Activated CD4-positive, alpha-beta T cell treated with anti-CD3 and anti-CD28 coated beads, Interleukin-2, amount 10 ng/mL, durations not matched to agents 7 days and 5 days (primary cell): ENCODE results near the gene PRRG3. TPM values are rescaled to one million over a fixed set of nuclear protein-coding genes. Genes with fewer than 3 reads are reported as not detected.

ENCODE experiments used
- CTCF ChIA-PET: fragments of 350-600 bp; sonication (Branson Sonifier 250); formaldehyde crosslinking; loops from one replicate; lab custom pipeline; 2021; ENCODE audit warnings: antibody characterized with exemption; lab: Charles Lee
- POLR2A ChIA-PET: fragments of 350-600 bp; sonication (Branson Sonifier 250); formaldehyde crosslinking; loops from one replicate; lab custom pipeline; 2021; ENCODE audit warnings: antibody characterized with exemption; lab: Charles Lee
- DNase-seq: peaks from one replicate; pipeline ENCODE4 v3.0.0-alpha.2; 2020
- H3K27ac Mint-ChIP-seq: one replicate; pipeline ENCODE4 v1.8.0; 2021; ENCODE audit warnings: mild to moderate bottlenecking, moderate library complexity, mixed read lengths
- H3K27me3 Mint-ChIP-seq: one replicate; pipeline ENCODE4 v1.8.0; 2021; ENCODE audit warnings: mixed read lengths
- H3K36me3 Mint-ChIP-seq: one replicate; pipeline ENCODE4 v1.8.0; 2021; ENCODE audit warnings: low read depth, mixed read lengths
- H3K4me1 Mint-ChIP-seq: one replicate; pipeline ENCODE4 v1.8.0; 2021; ENCODE audit warnings: mixed read lengths
- H3K4me3 Mint-ChIP-seq: one replicate; pipeline ENCODE4 v1.8.0; 2021; ENCODE audit warnings: mild to moderate bottlenecking, moderate library complexity, mixed read lengths
- H3K9me3 Mint-ChIP-seq: one replicate; pipeline ENCODE4 v1.8.0; 2021; ENCODE audit warnings: mixed read lengths
- total RNA-seq, 2 experiments: library from RNA; stranded (reverse); gene quantifications; one replicate each; pipeline ENCODE4 v1.2.3, GENCODE V29; 2021

Gene PRRG3
- total RNA-seq, 2 experiments from 2014 or later = not detected

GRCh38 chrX:151698485-151698884 lies 3.2 kb downstream of the PRRG3 start:
- no peak for DNase-seq
- ChIA-PET CTCF (interaction anchor here (0.7 kb wide), 1 partner anchor 12 kb away, joined by 3 read pairs; no protein-coding TSS in a partner anchor), POLR2A (no interaction called here)
- Mint-ChIP-seq H3K9me3 (no peaks in the 10 kb centered on the region), H3K36me3 (no peaks in the 10 kb centered on the region), H3K27me3 (peaks cover 14% of the 10 kb centered on the region), H3K27ac (no peak overlapping the region), H3K4me1 (no peaks in the 10 kb centered on the region), H3K4me3 (no peak overlapping the region)

GRCh38 chrX:151699746-151700145 lies 4.5 kb downstream of the PRRG3 start:
- H3K4me3 Mint-ChIP-seq = no peak overlapping the region
- H3K27ac Mint-ChIP-seq = no peak overlapping the region
- peaks cover 11% of the 10 kb centered on the region for H3K27me3 Mint-ChIP-seq
- H3K9me3 Mint-ChIP-seq = no peaks in the 10 kb centered on the region
- ChIA-PET POLR2A (no interaction called here), CTCF (no interaction called here)
- no peak for DNase-seq
- no peaks in the 10 kb centered on the region for H3K36me3 Mint-ChIP-seq
- no peaks in the 10 kb centered on the region for H3K4me1 Mint-ChIP-seq

- DNase-seq = no peak
- CTCF ChIA-PET = no interaction called here
- Mint-ChIP-seq H3K27me3 (peaks cover 10% of the 10 kb centered on the region), H3K4me3 (no peak overlapping the region), H3K4me1 (no peaks in the 10 kb centered on the region), H3K9me3 (no peaks in the 10 kb centered on the region), H3K36me3 (no peaks in the 10 kb centered on the region), H3K27ac (no peak overlapping the region)
- POLR2A ChIA-PET = no interaction called here
These were observed 5.3 kb downstream of the PRRG3 start for GRCh38 chrX:151700581-151700980.

GRCh38 chrX:151701071-151701470 lies 5.8 kb downstream of the PRRG3 start:
- peaks cover 7% of the 10 kb centered on the region for H3K27me3 Mint-ChIP-seq
- no peaks in the 10 kb centered on the region for H3K9me3 Mint-ChIP-seq
- no peak overlapping the region for H3K4me3 Mint-ChIP-seq
- ChIA-PET CTCF (no interaction called here), POLR2A (no interaction called here)
- no peak for DNase-seq
- no peak overlapping the region for H3K27ac Mint-ChIP-seq
- H3K4me1 Mint-ChIP-seq = no peaks in the 10 kb centered on the region
- no peaks in the 10 kb centered on the region for H3K36me3 Mint-ChIP-seq

- Mint-ChIP-seq H3K36me3 (no peaks in the 10 kb centered on the region), H3K27ac (no peak overlapping the region), H3K9me3 (no peaks in the 10 kb centered on the region), H3K27me3 (peaks cover 2% of the 10 kb centered on the region), H3K4me1 (no peaks in the 10 kb centered on the region), H3K4me3 (no peak overlapping the region)
- POLR2A ChIA-PET = no interaction called here
- no peak for DNase-seq
- CTCF ChIA-PET = no interaction called here
These were observed 6.3 kb downstream of the PRRG3 start for GRCh38 chrX:151701531-151701930.

- H3K27me3 Mint-ChIP-seq = no peaks in the 10 kb centered on the region
These were observed 6.9 kb downstream of the PRRG3 start for GRCh38 chrX:151702026-151702714.

GRCh38 chrX:151702741-151703340 lies 7.6 kb downstream of the PRRG3 start:
- no peaks in the 10 kb centered on the region for H3K27me3 Mint-ChIP-seq
- no peaks in the 10 kb centered on the region for H3K36me3 Mint-ChIP-seq
- ChIA-PET POLR2A (no interaction called here), CTCF (interaction anchor here (0.6 kb wide), 1 partner anchor 1310 kb away, joined by 3 read pairs; no protein-coding TSS in a partner anchor)
- no peak for DNase-seq
- H3K9me3 Mint-ChIP-seq = no peaks in the 10 kb centered on the region
- H3K4me3 Mint-ChIP-seq = no peak overlapping the region
- no peak overlapping the region for H3K27ac Mint-ChIP-seq
- H3K4me1 Mint-ChIP-seq = no peaks in the 10 kb centered on the region

More at GRCh38 chrX:151702026-151702714, 6.9 kb downstream of the PRRG3 start:
- Mint-ChIP-seq H3K27ac (no peak overlapping the region), H3K36me3 (no peaks in the 10 kb centered on the region), H3K9me3 (no peaks in the 10 kb centered on the region), H3K4me1 (no peaks in the 10 kb centered on the region), H3K4me3 (no peak overlapping the region)
- ChIA-PET CTCF (no interaction called here), POLR2A (no interaction called here)
- no peak for DNase-seq

GRCh38 chrX:151703487-151703886 lies 8.2 kb downstream of the PRRG3 start:
- ChIA-PET CTCF (interaction anchor here (0.6 kb wide), 1 partner anchor 1310 kb away, joined by 3 read pairs; no protein-coding TSS in a partner anchor), POLR2A (no interaction called here)
- Mint-ChIP-seq H3K27me3 (no peaks in the 10 kb centered on the region), H3K9me3 (no peaks in the 10 kb centered on the region), H3K4me1 (no peaks in the 10 kb centered on the region), H3K4me3 (no peak overlapping the region), H3K27ac (no peak overlapping the region), H3K36me3 (no peaks in the 10 kb centered on the region)
- DNase-seq = no peak

- POLR2A ChIA-PET = no interaction called here
- no peaks in the 10 kb centered on the region for H3K4me1 Mint-ChIP-seq
- H3K27ac Mint-ChIP-seq = no peak overlapping the region
- H3K27me3 Mint-ChIP-seq = no peaks in the 10 kb centered on the region
- no peaks in the 10 kb centered on the region for H3K36me3 Mint-ChIP-seq
- no peaks in the 10 kb centered on the region for H3K9me3 Mint-ChIP-seq
- CTCF ChIA-PET = no interaction called here
- no peak overlapping the region for H3K4me3 Mint-ChIP-seq
- no peak for DNase-seq
These were observed 8.9 kb downstream of the PRRG3 start for GRCh38 chrX:151704041-151704663.

GRCh38 chrX:151708821-151709220 lies 13.6 kb downstream of the PRRG3 start:
- ChIA-PET CTCF (no interaction called here), POLR2A (no interaction called here)
- no peak for DNase-seq
- H3K4me3 Mint-ChIP-seq = no peak overlapping the region
- H3K4me1 Mint-ChIP-seq = no peaks in the 10 kb centered on the region
- H3K9me3 Mint-ChIP-seq = no peaks in the 10 kb centered on the region
- H3K27ac Mint-ChIP-seq = no peak overlapping the region
- no peaks in the 10 kb centered on the region for H3K36me3 Mint-ChIP-seq
- H3K27me3 Mint-ChIP-seq = no peaks in the 10 kb centered on the region

- CTCF ChIA-PET = interaction anchor here (0.5 kb wide), 1 partner anchor 12 kb away, joined by 3 read pairs; no protein-coding TSS in a partner anchor
These were observed 15.2 kb downstream of the PRRG3 start for GRCh38 chrX:151710457-151710856.

GRCh38 chrX:151711154-151711553 lies 15.9 kb downstream of the PRRG3 start:
- Mint-ChIP-seq H3K27ac (no peak overlapping the region), H3K9me3 (no peaks in the 10 kb centered on the region), H3K4me3 (no peak overlapping the region), H3K36me3 (no peaks in the 10 kb centered on the region), H3K27me3 (no peaks in the 10 kb centered on the region), H3K4me1 (no peaks in the 10 kb centered on the region)
- no peak for DNase-seq
- POLR2A ChIA-PET = no interaction called here
- CTCF ChIA-PET = no interaction called here

More at GRCh38 chrX:151710457-151710856, 15.2 kb downstream of the PRRG3 start:
- Mint-ChIP-seq H3K4me1 (no peaks in the 10 kb centered on the region), H3K4me3 (no peak overlapping the region), H3K27me3 (no peaks in the 10 kb centered on the region), H3K27ac (no peak overlapping the region), H3K9me3 (no peaks in the 10 kb centered on the region), H3K36me3 (no peaks in the 10 kb centered on the region)
- POLR2A ChIA-PET = no interaction called here
- DNase-seq = no peak

GRCh38 chrX:151711787-151712186 lies 16.5 kb downstream of the PRRG3 start:
- H3K27ac Mint-ChIP-seq = no peak overlapping the region
- CTCF ChIA-PET = no interaction called here

More at GRCh38 chrX:151711787-151712186, 16.5 kb downstream of the PRRG3 start:
- Mint-ChIP-seq H3K4me3 (no peak overlapping the region), H3K36me3 (no peaks in the 10 kb centered on the region), H3K9me3 (no peaks in the 10 kb centered on the region), H3K27me3 (no peaks in the 10 kb centered on the region), H3K4me1 (no peaks in the 10 kb centered on the region)
- POLR2A ChIA-PET = no interaction called here
- no peak for DNase-seq
